SK-N-MC (cell line): ENCODE data around the gene NAT9.

Experiments
- EZH2 ChIP-seq: fragments of 200-600 bp; sonication (generic); IDR thresholded peaks from one replicate; pipeline ENCODE4 v1.6.1; 2017; ENCODE audit warnings: antibody characterized with exemption
- FOXP2 ChIP-seq: optimal IDR thresholded peaks from 2 replicates; pipeline ENCODE3; 2011; ENCODE audit warnings: mild to moderate bottlenecking, moderate library complexity; ENCODE audit not compliant: insufficient read depth; ENCODE audit errors: extremely low read length, control extremely low read depth
- POLR2AphosphoS5 ChIP-seq: IDR thresholded peaks from 2 replicates; pipeline ENCODE4 v1.6.1; 2012; ENCODE audit warnings: mild to moderate bottlenecking, low read depth, low read length, borderline replicate concordance

GRCh38 chr17:74722782-74723181, 53.4 kb downstream of the NAT9 start:
- TF ChIP-seq POLR2AphosphoS5 (no peak), EZH2 (no peak), FOXP2 (no peak)
